NCI-H146 treated with DMSO at 0.1 percent for 48 hours (cell line): ENCODE measurements around the gene LRRC74A.

Experiments
- DNase-seq: peaks from one replicate; lab custom pipeline; 2025; ENCODE audit not compliant: unreplicated experiment; lab: John Stamatoyannopoulos, UW

LRRC74A gene

DNA sequence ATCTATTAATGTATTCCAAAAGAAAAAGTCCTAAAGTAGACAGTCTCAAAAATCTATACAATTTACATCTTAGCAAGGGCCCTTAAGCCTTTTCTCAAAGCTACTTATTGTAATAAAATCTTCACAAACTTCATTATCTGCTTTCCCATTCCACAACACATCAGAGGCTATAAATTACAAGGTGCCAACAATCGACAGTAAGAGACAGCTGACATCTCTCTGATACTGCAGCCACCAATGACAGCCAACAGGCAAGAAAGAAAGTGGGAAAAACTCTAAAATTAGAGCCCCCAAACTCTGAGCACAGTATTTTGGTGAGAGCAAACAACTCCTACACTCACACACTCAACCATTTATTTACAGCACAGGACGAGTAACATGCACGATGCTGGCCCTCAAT lies 15.7 kb upstream of the LRRC74A start:
- DNase-seq: no peak

DNA sequence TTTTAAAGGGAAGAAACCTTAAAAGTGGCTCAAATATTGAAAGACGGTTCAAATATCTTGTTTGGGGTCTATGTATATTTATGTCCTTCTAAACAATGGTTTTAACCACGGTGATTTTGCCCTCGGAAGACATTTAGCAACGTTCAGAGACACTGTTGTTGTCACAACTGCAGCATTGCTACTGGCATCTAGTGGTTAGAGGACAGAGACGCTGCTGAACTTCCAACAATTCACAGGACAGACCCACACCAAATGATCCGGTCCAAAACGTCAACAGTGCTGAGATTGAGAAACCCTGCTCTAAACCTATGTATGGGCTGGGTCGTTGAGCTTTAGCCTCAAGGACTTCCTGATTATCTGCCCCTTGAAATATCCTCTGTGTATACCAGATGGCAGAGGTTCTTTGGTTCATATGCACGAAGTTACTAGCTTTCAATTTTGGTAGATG lies 15.2 kb upstream of the LRRC74A start:
- DNase-seq: no peak

DNA sequence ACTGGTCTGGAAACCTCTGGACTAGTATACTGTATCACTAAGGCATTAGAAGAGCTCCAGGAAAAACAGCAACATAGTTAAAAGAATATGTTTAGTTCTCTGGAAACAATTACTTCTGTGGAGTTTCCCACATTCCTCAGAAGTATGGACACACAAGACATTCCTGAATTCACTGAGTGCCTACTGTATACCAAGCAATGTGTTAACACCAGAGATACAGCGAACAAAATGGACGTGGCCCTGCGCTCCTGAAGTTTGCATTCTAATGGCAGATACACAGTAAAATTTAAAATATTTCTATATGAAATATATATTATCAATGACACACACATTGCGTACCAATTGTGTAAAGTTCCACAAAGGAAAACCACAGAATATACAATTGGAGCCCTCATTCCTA lies 14.6 kb upstream of the LRRC74A start:
- no peak for DNase-seq

DNA sequence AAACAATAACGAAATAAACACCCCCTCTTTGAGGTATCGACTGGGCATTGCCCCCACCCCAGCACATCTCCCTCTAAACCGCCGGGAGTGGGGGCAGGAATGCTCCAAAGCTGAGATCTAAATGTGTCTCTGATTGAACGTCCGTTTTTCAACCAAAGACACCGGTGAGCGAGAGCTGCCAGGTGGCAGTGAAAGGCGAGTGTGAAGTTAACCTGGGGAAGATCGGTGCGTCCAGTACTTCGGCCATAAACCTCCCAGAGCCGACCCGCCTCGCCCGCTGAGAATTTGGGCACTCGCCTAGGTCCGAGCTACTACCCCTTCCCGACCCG lies 14.2 kb upstream of the LRRC74A start:
- DNase-seq: peak; percentile 6

DNA sequence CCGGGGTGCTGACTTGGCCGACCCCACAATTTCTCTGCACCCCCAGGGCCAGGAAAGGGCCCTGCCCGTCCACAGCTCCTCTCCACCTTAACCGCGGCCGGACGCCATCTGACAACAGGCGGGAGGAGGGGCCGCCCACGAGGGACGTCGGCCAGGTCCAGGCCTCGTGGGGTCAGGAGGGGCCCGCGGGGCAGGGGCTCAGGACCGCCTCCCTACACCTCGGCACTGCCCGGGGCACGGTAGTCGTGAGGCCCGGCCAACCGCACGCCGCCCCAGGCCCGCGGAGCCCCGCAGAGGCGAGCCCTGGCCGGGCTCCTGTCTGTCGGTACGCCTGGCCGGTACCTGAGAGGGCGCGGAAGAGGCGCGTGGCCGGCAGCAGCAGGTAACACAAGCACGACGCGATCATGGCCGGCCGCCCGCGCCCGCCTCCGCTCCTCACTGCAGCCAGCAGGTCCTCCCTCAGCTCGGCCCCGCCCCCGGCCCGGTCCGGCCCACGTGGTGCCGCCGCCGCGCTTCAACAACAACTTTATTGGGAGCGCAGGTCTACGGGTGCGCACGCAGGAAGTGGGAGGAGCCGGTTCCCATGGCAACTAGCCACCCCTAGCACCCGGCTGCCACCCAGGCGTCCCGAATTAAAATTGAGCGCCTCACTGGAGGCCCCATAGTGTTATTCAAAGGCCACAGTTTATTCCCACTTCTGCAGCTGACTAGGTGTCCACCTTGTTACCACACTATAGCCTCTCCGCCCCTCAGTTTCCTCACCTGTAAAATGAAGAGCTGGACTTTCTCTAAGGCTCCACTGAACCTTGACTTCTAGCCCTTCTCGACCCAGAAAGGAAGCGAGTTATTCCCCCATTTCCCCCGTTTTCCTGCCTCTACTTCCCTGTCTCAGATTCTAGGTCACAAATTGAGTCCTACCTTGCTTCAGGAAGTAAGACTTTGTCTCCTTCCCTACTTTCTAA lies 13.5 kb upstream of the LRRC74A start, which contains the start of gene ANGEL1:
ANGEL1 (minus strand) TSS at position 461 of the 962 bp plus-strand sequence; CDS start at position 406, 55 bp downstream.
- peak; percentile 75 for DNase-seq

DNA sequence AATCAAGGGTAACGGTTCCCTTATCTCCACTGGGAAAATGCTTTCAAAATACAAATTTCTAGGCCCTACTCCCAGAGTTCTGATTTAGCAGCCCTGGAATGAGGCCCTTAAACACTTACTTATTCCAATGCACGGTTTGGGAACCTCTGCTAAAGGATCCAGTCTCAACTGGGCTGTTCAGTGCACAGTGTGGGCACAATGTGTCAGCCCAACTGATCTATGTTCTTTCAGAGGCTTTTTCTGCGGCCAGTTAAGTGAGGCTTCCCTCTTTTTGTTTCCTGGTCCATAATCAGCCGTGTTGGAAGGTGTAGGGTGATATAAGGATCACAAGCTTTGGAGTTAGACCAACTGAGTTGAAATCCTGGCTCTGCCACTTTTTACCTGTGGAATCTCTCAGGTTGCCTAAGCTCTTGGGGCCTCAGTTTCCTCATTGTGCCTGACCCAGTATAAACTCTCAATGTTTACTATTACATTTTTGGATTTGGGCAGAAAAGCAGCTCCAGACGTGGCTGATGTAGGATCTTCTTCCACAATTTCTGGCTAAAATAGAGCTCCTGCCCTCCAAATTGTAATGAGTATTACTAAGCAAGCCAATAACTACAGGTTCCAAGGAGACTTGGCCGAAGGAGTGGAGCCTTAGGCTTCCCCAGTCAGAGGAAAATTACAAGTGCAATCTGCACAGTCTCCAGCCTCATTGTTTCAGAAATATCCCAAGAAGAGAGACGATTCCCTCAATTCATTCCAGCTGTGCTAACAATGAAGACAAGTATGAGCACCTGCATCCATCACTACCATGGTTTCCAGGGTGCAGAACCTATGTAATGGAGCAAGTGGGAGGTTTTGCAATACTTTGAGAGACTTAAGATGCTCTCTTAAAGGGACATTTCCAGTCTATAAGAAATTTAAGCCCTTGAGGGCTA lies 11.2 kb upstream of the LRRC74A start:
- no peak for DNase-seq

DNA sequence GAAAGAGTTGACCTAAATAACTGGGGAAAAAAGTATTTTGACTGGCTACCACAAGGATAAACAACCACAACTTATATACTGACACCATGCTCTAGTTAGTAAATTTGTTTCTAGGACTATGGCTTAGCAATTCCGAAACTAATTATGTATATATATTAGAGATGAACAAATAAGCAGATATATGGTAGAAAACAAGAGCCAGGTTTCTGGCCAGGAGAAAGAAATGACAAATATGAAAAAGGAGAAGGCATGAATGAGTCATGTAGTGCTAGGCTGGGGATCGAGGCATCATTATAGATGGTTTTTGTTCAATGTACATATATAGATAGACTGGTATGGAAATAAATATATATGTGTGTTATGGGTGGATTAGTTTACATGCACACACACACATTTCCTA lies 5.5 kb upstream of the LRRC74A start:
- no peak for DNase-seq

DNA sequence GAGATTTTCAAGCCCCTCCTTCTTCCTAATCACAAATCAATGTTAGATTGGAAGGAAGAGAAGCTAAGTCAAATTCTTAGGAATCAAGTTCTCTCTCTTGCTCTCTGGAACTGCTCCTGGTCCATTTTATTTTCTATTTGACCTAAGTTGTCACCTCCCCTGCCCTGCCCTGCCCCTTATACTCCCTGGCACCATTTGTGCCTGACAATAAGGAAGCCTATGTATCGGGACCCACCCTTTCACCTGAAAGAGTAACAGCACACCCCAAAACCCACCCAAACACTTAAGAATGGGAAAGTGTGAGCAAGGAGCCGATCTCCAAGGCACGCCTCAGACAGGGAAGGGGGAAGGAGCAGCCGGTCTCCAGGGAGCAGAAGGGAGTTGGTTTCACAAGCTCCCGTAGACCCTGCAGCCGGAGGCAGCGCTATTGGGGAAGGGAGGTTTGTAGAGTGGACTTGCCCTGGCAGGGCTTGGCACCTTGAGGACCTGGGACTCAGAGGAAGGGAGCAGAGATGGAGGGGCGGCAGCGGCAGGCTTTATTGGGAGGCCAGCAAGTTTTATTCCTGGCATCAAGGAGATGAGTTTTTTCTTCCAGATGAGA lies 1.6 kb downstream of the LRRC74A start:
- no peak for DNase-seq

DNA sequence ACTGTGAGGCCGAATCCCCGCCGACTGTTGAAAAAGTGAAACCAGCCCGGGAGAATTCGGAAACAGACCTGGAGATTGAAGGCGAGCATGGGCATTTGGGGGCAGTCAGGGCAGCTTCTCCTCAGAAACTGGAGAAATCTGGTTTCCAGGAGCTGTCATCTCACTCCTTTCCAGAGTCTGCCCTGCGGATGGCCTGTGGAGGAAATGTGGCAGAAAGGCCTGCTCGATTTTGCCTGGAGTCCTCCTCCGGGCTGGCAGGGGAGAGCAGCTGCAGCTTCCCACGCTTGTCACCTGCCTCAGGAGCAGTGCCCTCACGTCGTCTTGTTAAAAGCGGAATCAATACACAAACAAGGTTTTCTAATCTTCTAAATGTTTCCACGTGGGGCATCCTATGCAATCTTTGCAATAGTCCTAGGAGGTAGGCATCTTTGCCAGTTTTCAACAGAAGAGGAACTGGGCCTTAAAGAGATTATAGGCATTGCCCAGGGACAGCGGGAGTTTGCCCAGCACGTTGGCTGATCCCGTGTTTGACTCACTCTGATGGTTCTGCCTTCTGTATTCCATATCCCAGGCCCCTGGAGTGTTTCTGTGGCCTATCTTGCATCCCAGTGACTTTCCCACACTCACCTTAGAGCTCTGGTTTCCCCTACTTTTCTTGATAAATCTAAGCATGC lies 2.3 kb downstream of the LRRC74A start:
- no peak for DNase-seq

DNA sequence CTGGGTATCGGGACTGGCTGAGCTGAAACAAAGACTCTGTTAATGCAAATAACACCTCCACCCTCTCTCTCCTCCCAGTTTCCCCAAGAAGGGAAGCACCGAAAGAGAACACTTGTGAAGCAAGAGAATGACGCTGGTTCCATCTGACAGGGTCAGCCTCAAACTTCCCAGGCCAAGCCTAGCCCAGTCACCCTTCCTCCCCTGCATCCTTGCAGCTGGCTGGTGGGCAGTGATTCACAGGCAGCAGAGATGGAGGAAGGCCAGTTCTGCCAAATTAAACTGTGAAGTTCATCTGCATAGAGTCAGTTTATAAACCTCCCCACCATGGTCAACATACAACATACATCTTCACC lies 2.8 kb downstream of the LRRC74A start:
- no peak for DNase-seq

DNA sequence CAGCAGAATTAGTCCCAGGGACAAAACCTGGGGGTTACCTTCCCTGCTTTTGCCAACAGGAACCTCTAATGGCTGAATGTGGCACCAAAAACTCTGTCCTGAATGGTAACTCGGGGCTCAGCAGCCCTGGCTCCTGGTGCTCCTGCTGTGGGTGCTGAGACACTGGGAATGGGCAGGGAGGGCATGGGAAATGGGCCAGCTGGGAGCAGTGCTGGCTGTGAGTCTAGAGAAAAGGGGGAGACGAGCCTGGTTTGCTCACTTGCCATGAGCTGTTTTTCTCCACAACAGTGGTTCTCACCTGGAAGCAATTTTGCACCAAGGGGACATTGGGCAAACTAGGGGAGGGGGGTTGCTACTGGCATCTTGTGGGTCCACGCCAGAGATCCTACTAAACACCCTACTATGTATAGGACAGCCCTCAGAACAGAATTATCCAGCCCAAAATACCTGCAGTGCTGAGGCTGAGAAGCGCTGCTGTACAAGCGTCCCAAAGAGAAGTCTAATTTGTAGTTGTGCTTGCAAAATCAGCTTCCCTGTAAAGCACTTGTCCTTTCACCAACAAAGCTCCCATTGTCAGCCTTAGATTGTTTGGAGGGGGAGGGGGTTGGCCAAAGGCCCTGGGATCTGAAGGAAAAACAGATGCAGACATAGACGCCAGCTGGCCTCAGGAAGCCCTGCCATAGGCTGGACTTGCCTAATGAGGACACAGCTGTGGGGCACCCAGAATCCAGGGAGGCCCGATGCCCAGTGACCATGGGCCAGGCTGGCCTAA lies 3.6 kb downstream of the LRRC74A start:
- DNase-seq: no peak

DNA sequence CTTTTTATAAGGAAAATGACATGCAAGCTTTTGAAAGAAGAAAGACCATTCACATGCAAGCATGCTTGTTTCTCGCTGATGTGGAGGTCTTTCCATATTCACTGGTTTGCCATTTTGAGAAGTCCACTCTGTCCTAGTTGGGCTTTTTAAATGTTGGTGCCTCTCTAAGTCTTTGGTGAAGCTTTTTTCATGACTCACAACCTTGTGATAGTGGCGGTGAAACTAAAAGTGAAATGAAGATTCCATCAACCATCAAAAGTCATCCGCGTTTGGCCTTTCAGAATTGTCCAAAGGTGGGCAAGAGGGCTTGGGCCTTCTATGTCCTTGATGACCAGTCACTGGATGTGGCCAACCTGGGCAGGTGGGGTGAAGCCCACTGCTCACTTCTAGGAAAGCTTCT lies 4.3 kb downstream of the LRRC74A start:
- DNase-seq: no peak

DNA sequence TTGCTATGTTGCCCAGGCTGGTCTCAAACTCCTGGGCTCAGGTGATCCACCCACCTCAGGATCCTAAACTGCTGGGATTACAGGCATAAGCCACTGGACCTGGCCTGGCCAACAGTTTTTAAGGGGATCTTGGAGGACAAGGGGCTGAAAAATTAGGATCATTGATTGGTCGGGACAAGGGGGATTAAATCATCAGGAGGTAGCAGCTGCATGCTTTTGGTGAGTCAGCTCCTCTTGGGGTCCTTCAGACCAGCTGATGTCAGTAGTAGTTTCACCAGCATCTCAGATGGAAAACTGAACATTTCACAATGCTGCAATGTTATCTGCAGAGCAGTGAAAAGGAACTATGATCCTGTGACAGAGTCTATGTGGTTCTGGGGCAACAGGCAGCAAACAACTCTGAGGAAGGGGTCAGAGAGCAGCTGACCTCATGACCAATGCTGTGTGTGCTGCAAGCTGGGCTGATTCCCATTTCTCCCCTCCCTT lies 6.3 kb downstream of the LRRC74A start:
- no peak for DNase-seq

DNA sequence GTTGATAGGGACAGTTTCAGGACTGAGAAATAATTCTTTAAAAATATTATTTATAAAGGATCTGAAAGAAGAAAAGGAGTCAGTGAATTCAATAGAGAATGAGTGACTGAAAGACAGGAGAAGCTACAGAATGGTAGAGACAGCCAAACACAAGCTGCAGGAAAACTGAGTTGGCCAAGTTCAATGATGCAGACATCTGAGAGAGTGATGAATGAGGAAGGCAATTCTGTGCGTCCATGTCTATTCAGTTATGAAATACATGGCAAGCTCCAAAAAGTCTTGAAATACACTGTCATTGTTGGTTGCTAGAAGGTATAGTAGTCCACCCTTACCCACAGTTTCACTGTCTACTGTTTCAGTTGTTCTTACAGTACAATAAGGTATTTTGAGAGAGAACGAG lies 6.8 kb downstream of the LRRC74A start:
- DNase-seq: no peak

DNA sequence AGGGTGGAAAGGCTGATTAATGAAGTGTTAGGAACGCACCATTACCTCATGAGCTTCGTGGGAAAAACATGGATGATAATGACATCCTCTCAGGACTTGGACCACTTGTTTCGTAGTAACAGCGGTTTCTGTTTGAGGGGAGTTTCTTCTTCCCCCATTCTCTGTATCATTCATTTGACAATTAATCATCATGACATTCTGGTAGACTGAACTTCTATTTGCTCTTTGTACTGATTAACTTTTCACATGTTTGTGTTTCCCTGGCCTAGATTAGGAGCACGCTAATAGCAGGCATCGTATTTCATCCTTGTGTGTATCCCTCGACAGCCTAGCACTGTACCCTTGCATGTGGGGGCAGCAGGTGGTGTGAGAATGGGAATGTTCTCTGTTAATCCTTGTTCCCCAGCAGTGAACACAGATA lies 8.0 kb downstream of the LRRC74A start:
- DNase-seq: no peak

DNA sequence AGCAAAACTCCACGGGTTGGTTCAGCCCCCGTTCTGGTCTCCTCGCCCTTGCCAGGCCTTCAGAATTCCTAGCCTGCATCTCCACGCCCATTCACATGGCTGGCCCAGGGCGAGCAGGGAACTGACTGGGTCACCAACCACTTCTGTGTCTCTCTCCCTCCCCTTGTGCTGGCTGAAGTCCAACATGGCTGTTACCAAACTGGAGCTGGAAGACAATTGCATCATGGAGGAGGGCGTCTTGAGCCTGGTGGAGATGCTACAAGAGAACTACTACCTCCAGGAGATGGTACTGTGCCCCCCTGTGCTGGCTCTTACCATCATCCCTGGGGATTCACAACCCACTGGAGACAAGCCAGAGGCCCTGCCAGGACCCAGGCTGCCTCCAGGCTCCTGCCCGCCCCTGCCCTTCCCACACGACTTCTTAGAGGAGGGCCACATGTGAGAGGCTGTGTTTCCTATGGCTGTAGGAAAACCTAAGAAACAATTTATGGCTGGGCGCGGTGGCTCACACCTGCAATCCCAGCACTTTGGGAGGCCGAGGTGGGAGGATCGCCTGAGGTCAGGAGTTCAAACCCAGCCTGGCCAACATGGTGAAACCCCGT lies 9.9 kb downstream of the LRRC74A start:
- no peak for DNase-seq

DNA sequence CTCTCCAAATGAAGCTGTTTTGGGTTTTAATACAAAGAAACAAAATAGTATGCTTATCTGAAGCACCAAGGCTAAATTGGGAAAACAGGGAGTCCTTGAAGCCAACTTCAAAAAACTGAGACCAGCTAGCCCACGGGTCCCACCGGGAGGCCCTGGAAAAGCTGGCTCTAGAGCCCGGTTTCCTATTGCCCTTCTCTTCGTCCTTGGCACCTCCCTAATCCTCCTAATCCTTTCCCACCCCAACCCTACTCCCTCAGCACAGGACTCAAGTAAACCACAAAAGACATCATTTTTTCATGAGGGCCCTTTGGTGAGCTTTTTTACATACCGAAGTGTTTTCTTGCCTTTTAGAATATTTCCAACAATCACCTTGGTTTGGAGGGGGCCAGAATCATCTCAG lies 11.3 kb downstream of the LRRC74A start:
- DNase-seq: no peak

DNA sequence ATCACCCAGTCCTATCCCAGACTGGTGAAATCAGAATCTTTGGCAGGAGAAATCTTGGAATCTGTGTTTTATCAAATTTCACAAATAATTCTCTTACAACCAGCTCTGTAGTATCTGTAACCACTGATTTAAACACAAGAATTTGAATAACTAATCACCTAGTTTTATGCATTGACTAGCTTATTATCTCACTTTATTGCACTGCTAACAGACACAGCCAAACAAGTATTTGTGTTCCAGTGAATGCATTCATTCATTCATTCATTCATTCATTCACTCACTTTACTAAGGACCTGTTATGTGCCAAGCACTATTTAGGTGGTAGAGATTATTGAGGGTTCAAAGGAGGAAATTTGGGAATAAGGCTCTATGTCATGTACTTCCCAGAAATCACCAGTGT lies 16.2 kb downstream of the LRRC74A start:
- DNase-seq: no peak

DNA sequence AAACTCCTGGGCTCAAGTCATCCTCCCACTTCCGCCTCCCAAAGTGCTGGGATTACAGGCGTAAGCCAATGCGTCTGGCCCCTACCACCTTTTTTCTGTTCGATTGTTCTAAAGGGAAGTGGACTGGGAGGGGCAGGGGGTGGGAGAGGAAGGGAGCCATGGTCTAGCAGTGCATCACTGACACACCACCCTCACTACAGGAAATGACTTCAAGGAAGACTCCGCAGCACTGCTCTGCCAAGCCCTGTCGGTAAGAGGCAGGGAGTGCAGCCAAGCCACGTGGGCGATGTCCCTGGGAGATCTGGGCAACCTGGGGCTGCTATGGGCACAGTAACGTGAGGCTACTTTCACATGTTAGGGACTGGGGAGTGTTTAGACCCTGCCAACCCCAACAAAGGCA lies 18.0 kb downstream of the LRRC74A start:
- peak; percentile 38 for DNase-seq
